A549 (cell line): ENCODE measurements around the gene GSTO2. TPM values are rescaled to one million over a fixed set of nuclear protein-coding genes. Genes with fewer than 3 reads are reported as not detected.

Source experiments
- ATAC-seq, 2 experiments: fragments of 200-7000 bp in 1 of 2; fragments of >200 bp in 1 of 2; cut with Nextera tagmentation in 1 of 2; cut with Tn5 transposase in 1 of 2; 3 replicates each; pipeline versions ENCODE4 v1.8.0 to v1.9.1; 2018 to 2020; ENCODE audit warnings: mild to moderate bottlenecking in 1 of 2, moderate library complexity in 1 of 2
- CTCF ChIA-PET: fragments of 300-600 bp; sonication (Branson Sonifier 250); formaldehyde crosslinking; extraction: SDS; loops from one replicate; lab custom pipeline; 2021; ENCODE audit warnings: antibody characterized with exemption, inconsistent platforms; lab: Yijun Ruan, JAX
- POLR2A ChIA-PET: fragments of 350-600 bp; formaldehyde crosslinking; extraction: SDS; loops from one replicate; lab custom pipeline; 2021; ENCODE audit warnings: antibody characterized with exemption, inconsistent platforms; lab: Yijun Ruan, JAX
- DNase-seq, 2 experiments: peaks; one replicate each; pipeline versions ENCODE4 v3.0.0 to v3.0.0-alpha.2; 2011 to 2016; ENCODE audit warnings: low read depth in 1 of 2, low spot score in 1 of 2
- FAIRE-seq: peaks from 2 replicates; lab custom pipeline; 2011; peaks lifted over from hg19 to GRCh38; lab: Jason Lieb, UNC
- H3K27ac ChIP-seq, 2 experiments: fragments of >200 bp; sonication (Bioruptor Twin); formaldehyde crosslinking; 3 replicates each; pipeline ENCODE4 v1.5.1; 2016 to 2017
- H3K4me1 ChIP-seq: fragments of >200 bp; sonication (Bioruptor Twin); formaldehyde crosslinking; 3 replicates; pipeline ENCODE4 v1.6.1; 2016
- H3K4me2 ChIP-seq: fragments of >200 bp; sonication (Bioruptor Twin); formaldehyde crosslinking; 3 replicates; pipeline ENCODE4 v1.6.1; 2016
- H3K4me3 ChIP-seq: fragments of >200 bp; sonication (Bioruptor Twin); formaldehyde crosslinking; 3 replicates; pipeline ENCODE4 v1.5.1; 2016
- H3K9me3 ChIP-seq: fragments of >200 bp; sonication (Bioruptor Twin); formaldehyde crosslinking; 3 replicates; pipeline ENCODE4 v1.6.1; 2016
- CEBPB ChIP-seq, 2 experiments: fragments of >200 bp in 1 of 2; sonication (Bioruptor Twin) in 1 of 2; formaldehyde crosslinking in 1 of 2; IDR thresholded peaks; 2 replicates each; pipeline ENCODE4 v1.6.1; 2012 to 2016
- EHF ChIP-seq: fragments of 250-450 bp; sonication (Bioruptor Pico); IDR thresholded peaks from 2 replicates; pipeline ENCODE4 v1.5.0; 2020; ENCODE audit warnings: mild to moderate bottlenecking
- FOSB ChIP-seq: fragments of 250-450 bp; sonication (Bioruptor Pico); IDR thresholded peaks from 2 replicates; pipeline ENCODE4 v1.5.0; 2020; ENCODE audit warnings: mild to moderate bottlenecking, moderate library complexity
- HOXB5 ChIP-seq: fragments of 250-450 bp; sonication (Bioruptor Pico); IDR thresholded peaks from 2 replicates; pipeline ENCODE4 v1.5.0; 2020; ENCODE audit warnings: mild to moderate bottlenecking, moderate library complexity
- KDM5A ChIP-seq: fragments of 200-600 bp; sonication (generic); IDR thresholded peaks from 2 replicates; pipeline ENCODE4 v1.6.1; 2016; ENCODE audit warnings: antibody characterized with exemption, mild to moderate bottlenecking
- MAZ ChIP-seq: fragments of 150-350 bp; IDR thresholded peaks from 2 replicates; pipeline ENCODE4 v1.6.1; 2014; ENCODE audit warnings: antibody characterized with exemption, low read depth, low read length, borderline replicate concordance
- NFE2L2 ChIP-seq: fragments of 150-350 bp; conservative IDR thresholded peaks from 2 replicates; pipeline ENCODE4 v1.6.1; 2014; ENCODE audit warnings: low read length
- RCOR1 ChIP-seq: fragments of 150-350 bp; IDR thresholded peaks from 2 replicates; pipeline ENCODE4 v1.6.1; 2014; ENCODE audit warnings: antibody characterized with exemption, low read length, low read depth
- RFX5 ChIP-seq: fragments of 450-650 bp; IDR thresholded peaks from 2 replicates; pipeline ENCODE4 v1.7.1; 2014; ENCODE audit warnings: antibody characterized with exemption, mild to moderate bottlenecking, moderate library complexity
- RNF2 ChIP-seq: fragments of 200-600 bp; sonication (generic); IDR thresholded peaks from 2 replicates; pipeline ENCODE4 v1.6.1; 2016; ENCODE audit warnings: low read depth, mild to moderate bottlenecking, antibody characterized with exemption, moderate library complexity, borderline replicate concordance
- SREBF2 ChIP-seq: fragments of 450-650 bp; IDR thresholded peaks from 2 replicates; pipeline ENCODE4 v1.6.1; 2014; ENCODE audit warnings: mild to moderate bottlenecking, moderate library complexity
- TFCP2L1 ChIP-seq: fragments of 250-450 bp; sonication (Bioruptor Pico); IDR thresholded peaks from 2 replicates; pipeline ENCODE4 v1.5.0; 2021; ENCODE audit warnings: mild to moderate bottlenecking
- ZC3H11A ChIP-seq: fragments of 450-650 bp; IDR thresholded peaks from 2 replicates; pipeline ENCODE4 v1.6.1; 2014; ENCODE audit warnings: antibody characterized with exemption, mild to moderate bottlenecking
- ZNF302 ChIP-seq: fragments of 250-450 bp; sonication (Bioruptor Pico); IDR thresholded peaks from 2 replicates; pipeline ENCODE4 v1.9.0; 2021; ENCODE audit warnings: inconsistent platforms, mild to moderate bottlenecking, moderate library complexity
- WGBS: methylation state at CpG from one replicate; pipeline ENCODE4 v1.1.6; 2017; ENCODE audit errors: missing lambda C conversion rate; 5-methylcytosine and 5-hydroxymethylcytosine counted together
- polyA plus RNA-seq, 4 experiments: library from polyadenylated mRNA; depleted of rRNA in 3 of 4; stranded (reverse); fragments of >200 nt; fragmentation: RNase III in 1 of 4; extraction: RNeasy Plus Mini Kit Qiagen cat#74134 plus additional on column Dnase treatment in 1 of 4; gene quantifications; 2 replicates in 3 of 4; 3 replicates in 1 of 4; pipeline ENCODE4 v1.2.3, GENCODE V29; 2011 to 2017
- TF ChIP-seq, protein P1 (sequence below): fragments of >200 bp; sonication (Bioruptor Twin); formaldehyde crosslinking; IDR thresholded peaks from 3 replicates; pipeline ENCODE4 v1.6.1; 2016
- TF ChIP-seq, protein P2 (sequence below): fragments of >200 bp; sonication (Bioruptor Twin); formaldehyde crosslinking; IDR thresholded peaks from 2 replicates; pipeline ENCODE4 v1.6.1; 2016
- TF ChIP-seq, protein P3 (sequence below): fragments of 250-450 bp; sonication (Bioruptor Pico); IDR thresholded peaks from 2 replicates; pipeline ENCODE4 v1.5.0; 2020; ENCODE audit warnings: low read depth, mild to moderate bottlenecking, moderate library complexity
- TF ChIP-seq, protein P4 (sequence below): fragments of 450-650 bp; IDR thresholded peaks from 2 replicates; pipeline ENCODE4 v1.6.1; 2014; ENCODE audit warnings: antibody characterized with exemption

Gene GSTO2
- polyA plus RNA-seq, 2 of the 4 experiments (the other 2 are of a cell fraction): 1.3 to 5.7 TPM

DNA sequence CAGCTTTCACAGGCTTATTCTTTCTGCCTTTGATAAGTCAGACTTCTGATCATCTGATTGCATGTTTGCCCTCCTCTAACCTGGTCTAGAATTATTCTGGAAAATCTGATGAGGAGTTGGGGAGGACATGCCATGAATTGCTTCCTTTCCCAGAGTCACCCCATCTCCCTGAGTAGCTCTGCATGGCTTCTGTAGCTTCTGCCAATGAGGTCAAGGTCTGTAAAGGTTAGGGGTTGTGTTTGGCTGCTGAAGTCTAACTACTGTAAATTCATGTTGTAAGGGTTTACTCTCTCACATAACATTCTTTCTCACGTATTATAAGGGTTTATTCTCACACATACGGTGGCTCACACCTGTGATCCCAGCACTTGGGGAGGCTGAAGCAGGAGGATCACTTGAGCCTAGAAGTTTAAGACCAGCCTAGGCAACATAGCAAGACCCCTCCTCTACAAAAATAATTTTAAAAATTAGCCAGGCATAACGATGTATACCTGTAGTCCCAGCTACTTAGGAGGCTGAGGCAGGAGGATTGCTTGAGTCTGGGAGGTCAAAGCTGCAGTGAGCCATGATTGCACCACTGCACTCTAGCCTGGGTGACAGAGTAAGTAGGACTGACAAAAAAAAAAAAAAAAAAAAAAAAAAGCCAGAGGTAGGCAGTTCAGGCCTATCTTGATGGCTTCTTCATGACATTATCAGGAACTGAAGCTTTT lies 10.7 kb downstream of the GSTO2 start (continued):
- TF ChIP-seq SREBF2: no peak
- TF ChIP-seq, protein P1, sequence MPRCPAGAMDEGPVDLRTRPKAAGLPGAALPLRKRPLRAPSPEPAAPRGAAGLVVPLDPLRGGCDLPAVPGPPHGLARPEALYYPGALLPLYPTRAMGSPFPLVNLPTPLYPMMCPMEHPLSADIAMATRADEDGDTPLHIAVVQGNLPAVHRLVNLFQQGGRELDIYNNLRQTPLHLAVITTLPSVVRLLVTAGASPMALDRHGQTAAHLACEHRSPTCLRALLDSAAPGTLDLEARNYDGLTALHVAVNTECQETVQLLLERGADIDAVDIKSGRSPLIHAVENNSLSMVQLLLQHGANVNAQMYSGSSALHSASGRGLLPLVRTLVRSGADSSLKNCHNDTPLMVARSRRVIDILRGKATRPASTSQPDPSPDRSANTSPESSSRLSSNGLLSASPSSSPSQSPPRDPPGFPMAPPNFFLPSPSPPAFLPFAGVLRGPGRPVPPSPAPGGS: no peak

- no peak for FAIRE-seq
- no peak for DNase-seq
- Histone ChIP-seq H3K4me2 (no peak overlapping the region), H3K9me3 (no peaks in the 10 kb centered on the region), H3K4me1 (no peaks in the 10 kb centered on the region), H3K4me3 (no peak overlapping the region), H3K27ac (no peak overlapping the region)
- ChIA-PET CTCF (interaction anchor here (2.3 to 9.0 kb wide), 4 partner anchors 10 to 69 kb away, joined by 9 to 141 read pairs (median 46); partner anchors contain the start of gene CFAP58), POLR2A (no interaction called here)
- TF ChIP-seq ZC3H11A (no peak), KDM5A (no peak), FOSB (CRISPR knock-in tag) (no peak)
- 53% methylated on average over 3 of the region's 3 CpGs for WGBS
- ATAC-seq: no peak
Measured at GRCh38 chr10:104281694-104282093, 12.7 kb downstream of the GSTO2 start.

GRCh38 chr10:104284846-104285245 lies 15.9 kb downstream of the GSTO2 start:
- 78% methylated on average over 7 of the region's 7 CpGs for WGBS
- TF ChIP-seq, protein P2, sequence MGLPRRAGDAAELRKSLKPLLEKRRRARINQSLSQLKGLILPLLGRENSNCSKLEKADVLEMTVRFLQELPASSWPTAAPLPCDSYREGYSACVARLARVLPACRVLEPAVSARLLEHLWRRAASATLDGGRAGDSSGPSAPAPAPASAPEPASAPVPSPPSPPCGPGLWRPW: no peak
- no peak for TF ChIP-seq TFCP2L1 (CRISPR knock-in tag)
- TF ChIP-seq MAZ: no peak
- no peak for TF ChIP-seq KDM5A
- no peak for TF ChIP-seq RCOR1
- no peak for TF ChIP-seq CEBPB (IDR thresholded peaks at IDR 0.05)
- H3K4me3 ChIP-seq: no peak overlapping the region
- H3K27ac ChIP-seq: no peak overlapping the region
- DNase-seq (no peak), FAIRE-seq (no peak), ATAC-seq (no peak)
- ChIA-PET CTCF (interaction anchor here (0.6 to 14.5 kb wide), 3 partner anchors 10 to 66 kb away, joined by 3 to 339 read pairs (median 260); partner anchors contain the start of gene CFAP58), POLR2A (no interaction called here)
- no peak overlapping the region for H3K4me2 ChIP-seq
- no peaks in the 10 kb centered on the region for H3K9me3 ChIP-seq
- H3K4me1 ChIP-seq: peaks cover 10% of the 10 kb centered on the region

GRCh38 chr10:104286939-104287338 lies 18.0 kb downstream of the GSTO2 start:
- FAIRE-seq: no peak
- CTCF ChIA-PET: interaction anchor here (11.8 to 14.5 kb wide), 3 partner anchors 12 to 64 kb away, joined by 188 to 339 read pairs (median 260); partner anchors contain the start of gene CFAP58

More at GRCh38 chr10:104286939-104287338, 18.0 kb downstream of the GSTO2 start:
- Histone ChIP-seq H3K9me3 (no peaks in the 10 kb centered on the region), H3K4me2 (no peak overlapping the region), H3K4me3 (no peak overlapping the region), H3K4me1 (peaks cover 18% of the 10 kb centered on the region), H3K27ac (no peak overlapping the region)
- TF ChIP-seq, protein P3, sequence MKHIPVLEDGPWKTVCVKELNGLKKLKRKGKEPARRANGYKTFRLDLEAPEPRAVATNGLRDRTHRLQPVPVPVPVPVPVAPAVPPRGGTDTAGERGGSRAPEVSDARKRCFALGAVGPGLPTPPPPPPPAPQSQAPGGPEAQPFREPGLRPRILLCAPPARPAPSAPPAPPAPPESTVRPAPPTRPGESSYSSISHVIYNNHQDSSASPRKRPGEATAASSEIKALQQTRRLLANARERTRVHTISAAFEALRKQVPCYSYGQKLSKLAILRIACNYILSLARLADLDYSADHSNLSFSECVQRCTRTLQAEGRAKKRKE (CRISPR knock-in tag): no peak
- TF ChIP-seq NFE2L2 (no peak), ZNF302 (CRISPR knock-in tag) (no peak), RNF2 (no peak), EHF (no peak), HOXB5 (CRISPR knock-in tag) (no peak), RFX5 (no peak)
- TF ChIP-seq, protein P4, sequence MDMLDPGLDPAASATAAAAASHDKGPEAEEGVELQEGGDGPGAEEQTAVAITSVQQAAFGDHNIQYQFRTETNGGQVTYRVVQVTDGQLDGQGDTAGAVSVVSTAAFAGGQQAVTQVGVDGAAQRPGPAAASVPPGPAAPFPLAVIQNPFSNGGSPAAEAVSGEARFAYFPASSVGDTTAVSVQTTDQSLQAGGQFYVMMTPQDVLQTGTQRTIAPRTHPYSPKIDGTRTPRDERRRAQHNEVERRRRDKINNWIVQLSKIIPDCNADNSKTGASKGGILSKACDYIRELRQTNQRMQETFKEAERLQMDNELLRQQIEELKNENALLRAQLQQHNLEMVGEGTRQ: no peak
- POLR2A ChIA-PET: no interaction called here
- WGBS: 79% methylated on average over 2 of the region's 2 CpGs
- no peak for DNase-seq
- no peak for ATAC-seq
